ENCODE measurements around the gene ANKRD36C.
"Not testable (repeated sequence)": the region's sequence is repeated elsewhere in the genome, so short reads cannot be mapped to it uniquely, and the experiment has no call there.

Gene ANKRD36C

DNA sequence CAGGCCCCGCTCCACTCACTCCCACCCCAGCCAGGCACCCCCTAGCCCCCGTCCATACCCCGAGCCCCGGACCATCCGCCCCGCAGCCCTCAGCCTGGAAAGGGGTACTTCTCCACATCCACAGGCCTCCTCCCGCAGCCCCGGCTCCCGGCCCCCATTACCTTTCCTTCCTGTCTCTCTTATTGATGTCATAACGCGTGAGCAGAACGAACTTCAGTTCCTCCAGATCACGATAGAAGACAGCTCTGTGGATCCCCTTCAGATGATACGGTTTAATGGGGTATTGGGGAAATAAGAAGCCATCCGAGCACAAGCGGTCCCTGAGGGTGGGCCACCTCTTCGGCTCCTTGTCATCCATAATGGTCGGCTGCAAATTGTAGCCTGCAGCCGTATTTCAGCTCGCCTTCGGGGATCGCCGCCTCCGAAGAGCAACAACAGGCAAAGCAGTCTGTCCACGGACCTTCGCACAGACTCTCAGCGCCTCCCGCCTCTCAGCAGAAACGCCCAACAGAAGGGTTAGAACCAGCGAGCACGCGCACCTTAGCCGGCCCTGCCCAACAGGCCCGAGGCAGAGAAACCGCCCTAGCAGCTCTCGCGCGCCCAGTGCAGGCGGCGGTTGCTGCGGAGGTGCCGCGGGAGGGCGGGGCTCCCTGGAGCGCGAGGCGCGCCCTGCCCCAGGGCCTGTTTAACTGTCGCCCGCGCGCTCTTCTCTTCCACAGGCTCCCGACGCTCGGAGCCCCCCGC is at the start of gene ANKRD36C:
Gene ANKRD36C, minus strand, starts transcription at position 474 of the 744 bp plus-strand sequence. Its CDS starts 116 bp downstream, at position 358.
- not testable (repeated sequence) for DNase-seq

GRCh38 chr2:96035554-96035953 is 43.9 kb upstream of the ANKRD36C start:
- DNase-seq: not testable (repeated sequence)

DNA sequence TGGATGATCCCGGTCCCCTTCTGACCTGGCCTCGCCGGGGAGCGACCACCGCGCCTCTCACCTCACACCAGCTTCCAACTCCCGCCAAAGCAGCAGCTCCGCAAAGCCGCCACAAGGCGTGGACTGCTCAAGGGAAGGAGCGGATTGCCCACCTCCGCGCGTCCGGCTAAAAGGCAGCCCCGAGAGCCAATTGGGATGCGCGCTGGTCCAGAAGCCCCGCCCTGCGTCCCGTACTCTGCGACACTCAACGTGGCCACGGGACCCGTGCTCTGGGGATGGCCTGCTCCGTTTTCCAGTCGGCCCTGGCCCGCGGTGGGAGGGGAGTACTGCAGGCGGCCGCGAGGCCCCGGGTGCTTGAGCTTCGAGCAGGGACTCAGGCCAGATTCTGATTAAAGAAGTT is 43.2 kb upstream of the ANKRD36C start, which contains the start of gene GPAT2:
Gene GPAT2, minus strand, starts transcription at position 125 of the 400 bp plus-strand sequence. CDS start 2,557 bp downstream, outside the sequence.
- DNase-seq: not testable (repeated sequence)

- DNase-seq: not testable (repeated sequence)
These were observed 42.4 kb upstream of the ANKRD36C start for GRCh38 chr2:96033997-96034396.

GRCh38 chr2:96027725-96028325 is 36.2 kb upstream of the ANKRD36C start:
- DNase-seq: not testable (repeated sequence)

- not testable (repeated sequence) for DNase-seq
These were observed 34.1 kb upstream of the ANKRD36C start for GRCh38 chr2:96025755-96026154.

DNA sequence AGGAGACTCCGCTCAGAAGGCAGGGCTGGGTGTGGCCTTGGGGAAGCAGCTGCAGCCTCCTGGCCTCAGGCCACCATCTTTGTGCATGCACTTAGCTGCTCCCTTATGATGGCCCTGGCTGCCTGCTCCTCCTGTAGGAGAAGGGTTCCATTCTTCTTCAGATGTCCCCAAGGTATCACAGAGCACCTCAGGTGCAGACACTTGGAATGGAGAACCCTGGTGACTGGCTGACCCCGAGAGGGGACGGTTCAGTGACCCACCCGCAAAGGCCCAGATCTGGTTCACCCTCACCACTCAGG is 33.5 kb upstream of the ANKRD36C start:
- no peak for DNase-seq

DNA sequence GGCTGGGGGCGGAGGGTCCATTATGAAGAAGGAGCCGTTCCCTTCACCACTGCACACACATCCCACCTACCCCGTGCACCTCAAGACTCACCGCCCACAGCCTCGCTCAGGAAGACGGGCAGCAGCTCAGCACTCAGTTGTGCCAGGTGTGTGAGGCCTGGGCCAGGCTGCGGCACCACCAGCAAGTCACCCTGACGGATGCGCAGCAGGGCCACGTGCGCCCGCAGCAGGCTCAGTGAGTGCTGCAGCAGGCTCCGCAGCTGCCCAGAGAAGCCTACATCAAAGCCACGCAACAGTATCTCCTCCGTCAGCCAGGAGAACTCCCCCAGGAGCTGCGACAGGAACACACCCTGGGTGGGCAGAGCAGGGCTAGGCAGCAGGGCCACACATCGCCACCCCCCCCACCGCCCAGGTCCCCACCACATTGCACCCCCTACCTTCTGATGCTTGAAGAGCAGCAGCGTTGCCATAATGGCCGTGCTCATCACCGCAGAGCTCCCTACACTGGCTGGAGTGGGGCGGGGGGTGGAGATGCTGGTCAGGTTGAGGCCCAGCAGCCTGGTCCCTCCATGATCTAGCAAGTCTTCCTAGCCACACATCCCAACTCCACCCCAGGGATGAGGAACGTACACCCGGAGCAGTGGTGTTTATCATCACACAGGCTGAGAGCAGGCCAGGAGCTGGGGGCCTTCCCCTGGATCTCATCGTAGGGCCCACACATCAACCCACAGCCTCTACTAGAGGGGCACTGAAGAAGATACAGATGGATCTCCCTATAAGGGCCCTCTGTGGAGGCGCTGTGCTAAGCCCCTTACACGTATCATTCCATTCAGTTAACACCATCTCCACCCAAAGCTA is 32.9 kb upstream of the ANKRD36C start:
- no peak for DNase-seq

- DNase-seq: not testable (repeated sequence)
These were observed 32.1 kb upstream of the ANKRD36C start for GRCh38 chr2:96023701-96024100.

DNA sequence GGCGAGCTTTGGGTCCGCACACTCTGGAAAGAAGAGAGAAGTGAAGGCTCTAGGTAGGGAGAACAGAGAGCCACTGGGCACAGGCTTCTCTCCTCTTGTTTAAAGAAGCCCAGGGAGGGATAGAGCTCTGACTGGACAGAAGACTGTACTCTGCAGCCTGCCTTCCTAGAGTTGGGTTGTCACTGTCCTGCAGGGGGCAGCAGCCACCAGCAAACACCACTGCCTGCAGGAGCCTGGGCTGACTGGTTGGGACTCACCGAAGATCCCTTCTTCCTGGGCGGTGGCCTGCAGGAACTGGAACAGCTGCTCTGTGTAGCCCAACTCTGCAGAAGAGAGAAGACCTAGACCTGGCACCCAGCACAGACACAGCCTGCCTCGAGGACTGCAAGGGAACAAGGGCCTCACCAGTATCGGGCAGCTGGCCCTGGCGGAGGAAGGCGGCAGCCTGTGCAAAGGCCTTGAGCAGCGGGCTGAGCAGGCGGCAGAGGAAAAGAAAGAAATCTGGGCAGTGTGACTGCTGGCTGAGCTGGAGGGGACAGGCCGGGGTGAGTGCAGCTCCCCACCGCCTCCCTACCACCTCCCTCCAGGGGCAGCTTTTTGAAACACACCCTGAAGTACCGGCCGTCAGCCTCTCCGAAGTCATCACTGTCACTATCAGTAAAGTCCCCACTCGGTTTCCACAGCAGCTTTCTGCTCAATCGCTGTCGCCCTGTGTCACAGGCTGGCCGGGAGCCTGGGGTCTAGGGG is 31.2 kb upstream of the ANKRD36C start:
- not testable (repeated sequence) for DNase-seq

- DNase-seq: not testable (repeated sequence)
These were observed 30.5 kb upstream of the ANKRD36C start for GRCh38 chr2:96022126-96022525.

GRCh38 chr2:96021142-96021541 is 29.5 kb upstream of the ANKRD36C start:
- DNase-seq: not testable (repeated sequence)

- DNase-seq: not testable (repeated sequence)
These were observed 28.4 kb upstream of the ANKRD36C start for GRCh38 chr2:96019909-96020590.

- not testable (repeated sequence) for DNase-seq
These were observed 24.7 kb upstream of the ANKRD36C start for GRCh38 chr2:96016321-96016720.

DNA sequence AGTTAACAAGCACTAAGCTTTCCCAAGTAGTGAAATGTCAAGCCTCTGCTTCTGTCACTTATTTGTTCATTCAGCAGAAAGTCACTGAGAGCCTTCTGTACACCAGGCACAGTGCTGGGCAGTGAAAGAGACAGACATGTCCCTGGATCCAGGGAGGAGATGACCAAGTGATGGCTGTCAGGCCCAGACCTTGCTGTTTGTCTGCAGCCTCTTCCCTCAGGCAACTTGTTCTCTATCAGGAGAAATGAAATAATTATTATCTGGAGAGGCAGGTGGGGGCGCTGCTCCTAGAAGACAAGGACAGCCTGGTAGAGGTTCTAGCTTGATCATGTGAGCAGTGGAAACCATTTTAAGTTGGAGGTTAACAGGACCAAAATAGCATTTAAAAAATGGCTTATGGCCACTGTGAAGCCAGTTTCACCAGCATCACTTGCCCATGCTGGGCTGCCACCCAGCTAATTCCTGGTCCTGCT is 21.2 kb upstream of the ANKRD36C start:
- not testable (repeated sequence) for DNase-seq

DNA sequence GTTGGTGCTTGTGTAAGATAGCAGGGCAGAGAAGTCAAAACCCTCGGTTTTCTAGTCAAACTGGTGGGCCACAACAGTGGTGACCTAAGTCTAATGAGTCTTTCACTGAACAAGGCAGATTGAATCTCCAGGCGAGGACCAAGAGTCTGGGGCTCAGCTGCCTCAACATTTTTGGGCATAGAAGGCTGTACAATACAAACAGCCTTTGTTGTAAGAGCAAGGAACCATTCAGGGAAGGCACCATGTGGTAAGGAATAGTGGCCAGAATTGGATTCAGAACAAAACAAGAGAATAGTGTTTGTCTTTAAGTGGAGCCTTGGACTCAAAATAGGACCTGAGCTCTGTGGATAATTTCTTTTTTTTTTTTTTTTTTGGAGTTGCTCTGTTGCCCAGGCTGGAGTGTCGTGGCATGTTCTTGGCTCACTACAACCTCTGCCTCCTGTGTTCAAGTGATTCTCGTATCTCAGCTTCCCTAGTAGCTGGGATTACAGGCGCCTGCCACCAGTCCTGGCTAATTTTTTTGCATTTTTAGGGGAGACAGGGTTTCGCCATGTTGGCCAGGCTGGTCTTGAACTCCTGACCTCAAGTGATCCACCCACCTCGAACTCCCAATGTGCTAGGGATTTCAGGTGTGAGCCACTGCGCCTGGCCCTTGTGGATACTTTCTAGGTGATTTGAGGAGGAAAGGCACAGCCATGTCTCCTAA is 20.6 kb upstream of the ANKRD36C start:
- not testable (repeated sequence) for DNase-seq

GRCh38 chr2:96011129-96011455 is 19.5 kb upstream of the ANKRD36C start:
- not testable (repeated sequence) for DNase-seq

DNA sequence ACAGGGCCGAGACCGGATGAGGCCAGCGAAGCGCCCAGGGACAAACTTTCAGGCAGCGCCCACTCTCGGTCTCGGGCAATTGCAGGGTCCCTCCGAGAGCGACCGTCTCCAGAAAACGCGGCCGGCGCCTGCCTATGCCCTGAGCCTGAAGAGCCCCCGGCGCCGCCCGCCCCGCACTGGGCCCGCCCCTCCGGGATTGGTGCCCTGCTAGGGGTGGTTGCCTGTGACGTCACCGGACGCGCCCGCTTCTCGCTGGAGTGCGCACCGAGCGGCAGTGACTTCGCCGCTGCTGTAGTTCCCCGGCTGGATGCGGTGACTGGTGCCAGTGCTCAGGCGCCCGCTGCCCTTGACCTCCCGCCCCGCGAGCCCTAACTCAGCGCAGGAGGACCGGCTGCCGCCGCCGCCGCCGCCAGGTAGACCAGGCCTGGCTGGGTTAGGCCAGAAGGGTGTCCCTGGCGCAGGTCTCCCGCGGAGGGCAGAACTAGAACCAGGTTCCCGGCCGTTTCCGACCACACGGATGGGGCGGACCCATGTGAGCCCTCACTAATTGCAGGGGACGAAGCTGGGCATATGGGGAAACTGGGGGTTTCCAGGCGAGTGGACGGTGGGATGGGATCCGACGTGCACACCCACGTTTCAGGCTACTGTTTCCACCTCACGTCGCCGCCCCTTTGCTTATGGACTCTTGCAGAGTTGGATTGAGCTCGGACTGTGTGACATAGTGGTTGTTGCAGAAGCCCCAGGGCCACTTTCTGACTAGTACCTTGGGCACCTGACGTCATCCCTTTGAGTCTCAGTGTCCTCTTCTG is 18.9 kb upstream of the ANKRD36C start:
- DNase-seq: not testable (repeated sequence)

DNA sequence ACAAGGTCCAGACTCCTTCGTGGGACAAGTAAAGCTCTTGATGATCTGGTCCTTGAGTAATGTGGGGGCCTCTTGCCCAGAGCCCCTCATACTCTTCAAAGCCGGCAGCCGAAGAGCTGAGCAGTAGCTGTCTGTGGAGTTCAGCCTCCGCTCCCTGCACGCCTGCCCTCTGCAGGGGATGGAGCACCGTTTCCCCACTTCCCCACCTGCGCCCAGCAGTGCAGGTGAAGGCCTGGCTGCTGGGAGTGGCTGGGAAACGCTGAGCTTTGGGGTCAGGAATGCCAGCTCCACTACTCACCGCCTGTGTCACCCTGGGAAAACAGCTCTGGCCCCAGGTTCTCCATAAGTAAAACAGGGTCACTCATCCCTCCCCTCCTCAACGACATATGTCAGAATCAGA is 18.2 kb upstream of the ANKRD36C start:
- not testable (repeated sequence) for DNase-seq

DNA sequence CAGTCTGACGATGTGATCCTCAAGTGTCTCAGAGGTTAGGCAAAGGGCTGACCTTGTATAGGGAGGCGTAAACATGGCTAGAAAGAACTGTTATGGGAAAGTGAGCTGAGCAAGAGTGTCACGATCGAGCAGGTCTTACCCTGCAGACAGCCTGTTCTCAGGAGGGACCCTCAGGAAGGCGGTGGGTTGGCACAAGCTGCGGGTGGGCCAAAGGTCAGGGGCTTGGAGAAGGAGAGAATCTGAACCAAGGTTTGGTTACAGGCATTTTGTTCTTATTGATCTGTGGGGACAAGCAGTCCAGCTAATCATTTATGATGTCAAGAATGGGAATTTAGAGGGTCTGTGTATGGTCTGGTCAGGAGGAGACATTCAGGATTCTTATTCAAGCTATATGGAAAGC is 16.4 kb upstream of the ANKRD36C start:
- DNase-seq: not testable (repeated sequence)
